ENCODE results near the gene FOXL3.

DNA sequence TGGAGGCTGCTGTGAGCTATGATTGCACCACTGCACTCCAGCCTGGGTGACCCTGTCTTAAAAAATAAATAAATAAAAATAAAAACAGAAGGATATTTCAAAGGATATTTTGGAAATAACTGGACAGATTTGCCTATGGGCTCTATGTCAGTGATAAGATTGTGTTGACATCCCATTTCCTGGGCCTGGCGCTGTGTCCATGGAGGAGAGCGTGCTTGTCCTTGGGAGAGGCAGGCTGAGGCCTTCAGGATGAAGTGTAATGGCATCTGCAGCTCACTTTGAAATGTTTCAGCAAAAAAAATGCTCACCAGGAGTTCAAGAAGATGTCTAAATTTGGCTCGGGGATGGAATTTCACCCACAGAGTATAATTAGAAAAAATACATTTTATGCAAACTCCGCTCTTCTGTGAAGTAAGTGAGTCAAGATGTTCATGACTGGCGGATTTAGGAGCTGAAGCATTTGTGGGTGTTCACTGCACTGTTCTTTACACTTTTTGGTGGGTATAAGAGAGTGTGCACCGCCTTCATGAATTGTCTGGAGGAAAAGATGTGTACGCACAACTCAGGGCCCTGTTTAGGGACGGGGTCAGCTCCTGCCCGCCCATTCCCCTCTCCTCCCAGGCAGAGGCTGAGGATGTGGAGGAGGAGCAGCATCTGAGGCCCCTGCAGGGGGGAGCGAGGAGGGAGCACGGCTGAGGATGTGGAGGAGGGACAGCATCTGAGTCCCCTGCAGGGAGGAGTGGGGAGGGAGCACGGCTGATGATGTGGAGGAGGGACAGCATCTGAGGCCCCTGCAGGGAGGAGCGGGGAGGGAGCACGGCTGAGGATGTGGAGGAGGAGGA lies 18.5 kb upstream of the FOXL3 start:
- TF ChIP-seq EGR1 (IDR thresholded peaks at IDR 0.05) (no peak), RAD21 (IDR thresholded peaks at IDR 0.05; ENCODE audit: low read depth) (no peak)
